NCI-H128 (cell line): ENCODE results near the gene CISD1.

Source experiments
- DNase-seq: peaks from one replicate; lab custom pipeline; 2025; ENCODE audit not compliant: unreplicated experiment; lab: John Stamatoyannopoulos, UW

The CISD1 gene

GRCh38 chr10:58265249-58265648 lies 3.7 kb upstream of the CISD1 start:
- DNase-seq, result no peak

GRCh38 chr10:58266003-58266825 lies 2.7 kb upstream of the CISD1 start:
- DNase-seq, result no peak

GRCh38 chr10:58266826-58267712 lies 1.9 kb upstream of the CISD1 start:
- DNase-seq, result no peak

- peak; percentile 48 for DNase-seq
Observed at GRCh38 chr10:58267713-58268453, 1.1 kb upstream of the CISD1 start, which contains the start of gene IPMK. Gene IPMK (minus strand): TSS chr10:58267894. CDS start chr10:58267611, 283 bp downstream.

GRCh38 chr10:58268454-58268945 lies 462 bp upstream of the CISD1 start:
- no peak for DNase-seq

- no peak for DNase-seq
Observed at GRCh38 chr10:58269782-58270290, 874 bp downstream of the CISD1 start.

- no peak for DNase-seq
Observed at GRCh38 chr10:58275261-58275660, 6.3 kb downstream of the CISD1 start.

- no peak for DNase-seq
Observed at GRCh38 chr10:58275908-58276307, 6.9 kb downstream of the CISD1 start.

GRCh38 chr10:58278274-58278961 lies 9.5 kb downstream of the CISD1 start:
- DNase-seq, result no peak

GRCh38 chr10:58278962-58279307 lies 10.0 kb downstream of the CISD1 start:
- no peak for DNase-seq

- no peak for DNase-seq
Observed at GRCh38 chr10:58280477-58280876, 11.5 kb downstream of the CISD1 start.

GRCh38 chr10:58281092-58281752 lies 12.3 kb downstream of the CISD1 start:
- no peak for DNase-seq

GRCh38 chr10:58282615-58283014 lies 13.7 kb downstream of the CISD1 start:
- DNase-seq, result no peak

- DNase-seq, result no peak
Observed at GRCh38 chr10:58291538-58292174, 22.7 kb downstream of the CISD1 start.

- DNase-seq, result no peak
Observed at GRCh38 chr10:58293989-58294388, 25.0 kb downstream of the CISD1 start.

GRCh38 chr10:58299580-58299979 lies 30.6 kb downstream of the CISD1 start:
- DNase-seq, result peak; percentile 23

GRCh38 chr10:58300676-58301075 lies 31.7 kb downstream of the CISD1 start:
- DNase-seq, result no peak

GRCh38 chr10:58302254-58302653 lies 33.3 kb downstream of the CISD1 start:
- no peak for DNase-seq

GRCh38 chr10:58304099-58304633 lies 35.2 kb downstream of the CISD1 start:
- DNase-seq, result no peak
